ENCODE data around the gene DARS2.
A peak's percentile ranks its signal among the peaks of the same experiment; 100 is the strongest.
"Not testable (repeated sequence)": the region's sequence is repeated elsewhere in the genome, so short reads cannot be mapped to it uniquely, and the experiment has no call there.

The DARS2 gene, protein sequence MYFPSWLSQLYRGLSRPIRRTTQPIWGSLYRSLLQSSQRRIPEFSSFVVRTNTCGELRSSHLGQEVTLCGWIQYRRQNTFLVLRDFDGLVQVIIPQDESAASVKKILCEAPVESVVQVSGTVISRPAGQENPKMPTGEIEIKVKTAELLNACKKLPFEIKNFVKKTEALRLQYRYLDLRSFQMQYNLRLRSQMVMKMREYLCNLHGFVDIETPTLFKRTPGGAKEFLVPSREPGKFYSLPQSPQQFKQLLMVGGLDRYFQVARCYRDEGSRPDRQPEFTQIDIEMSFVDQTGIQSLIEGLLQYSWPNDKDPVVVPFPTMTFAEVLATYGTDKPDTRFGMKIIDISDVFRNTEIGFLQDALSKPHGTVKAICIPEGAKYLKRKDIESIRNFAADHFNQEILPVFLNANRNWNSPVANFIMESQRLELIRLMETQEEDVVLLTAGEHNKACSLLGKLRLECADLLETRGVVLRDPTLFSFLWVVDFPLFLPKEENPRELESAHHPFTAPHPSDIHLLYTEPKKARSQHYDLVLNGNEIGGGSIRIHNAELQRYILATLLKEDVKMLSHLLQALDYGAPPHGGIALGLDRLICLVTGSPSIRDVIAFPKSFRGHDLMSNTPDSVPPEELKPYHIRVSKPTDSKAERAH

DNA sequence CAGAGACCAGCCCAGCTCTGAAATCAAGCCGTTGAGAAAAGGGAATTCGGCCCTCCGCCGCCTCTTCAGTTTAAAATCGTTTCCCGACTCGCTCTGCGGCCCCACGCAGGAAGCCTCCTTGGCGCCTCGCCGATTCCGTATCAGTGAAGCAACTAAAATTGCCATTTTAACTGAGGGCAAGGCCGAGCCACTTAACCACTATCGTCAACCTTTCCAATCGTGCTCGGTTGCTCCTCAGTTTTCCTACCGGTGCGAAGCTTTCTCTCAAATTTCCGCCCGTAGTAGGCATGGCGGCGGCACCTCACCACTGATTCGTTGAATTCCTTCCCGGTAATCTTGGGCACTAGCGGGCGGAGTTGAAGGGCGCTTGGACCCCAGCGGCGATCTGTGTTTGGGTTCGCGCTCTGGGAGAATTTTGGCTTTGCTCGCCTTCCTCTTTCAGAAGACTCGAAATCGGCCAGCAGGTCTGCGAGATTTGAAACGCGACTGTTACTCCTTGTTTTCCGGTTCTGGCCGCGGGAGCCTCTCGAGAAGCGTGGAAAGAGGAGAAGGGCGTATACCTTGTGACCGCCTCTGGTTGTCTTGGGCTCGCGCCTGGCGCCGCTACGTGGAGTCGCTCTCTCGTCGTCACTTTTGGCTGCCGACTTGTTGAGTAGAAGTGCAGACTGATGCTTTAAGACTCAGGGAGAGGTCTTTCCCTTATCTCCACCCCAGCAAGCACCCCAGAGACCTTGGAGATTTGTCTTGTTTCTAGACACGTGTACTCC, at the start of gene DARS2, which contains the start of gene CENPL:
TSS of gene DARS2 (plus strand) at position 359 of the 767 bp plus-strand sequence. CDS start 557 bp downstream, outside the sequence.
TSS of gene CENPL (minus strand) at position 569 of the 767 bp plus-strand sequence. CDS start 13,584 bp downstream, outside the sequence.
- peak; percentile 98 for DNase-seq (ENCODE audit: low spot score)

GRCh38 chr1:173775578-173776226, 48.8 kb upstream of the DARS2 start:
- no peak for DNase-seq (ENCODE audit: low spot score)

DNA sequence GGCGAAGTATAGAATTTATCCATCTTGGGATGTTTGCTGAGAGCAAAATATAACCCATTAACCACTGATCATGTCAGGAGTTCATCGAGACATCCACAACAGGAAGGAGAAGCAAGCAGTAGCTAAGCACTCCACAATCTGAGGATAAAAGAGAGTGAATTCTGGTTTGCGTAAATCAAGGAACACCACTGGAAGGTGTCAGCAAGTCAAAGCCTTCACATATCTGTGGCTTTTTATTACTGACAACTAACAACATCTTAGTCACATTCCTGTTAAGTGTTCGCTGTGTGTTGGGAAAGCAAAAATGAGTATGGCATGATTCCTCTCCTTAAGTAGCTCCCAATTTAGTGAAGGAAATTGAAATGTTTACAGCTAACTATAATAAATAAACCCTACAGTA, 44.5 kb upstream of the DARS2 start:
- DNase-seq (ENCODE audit: low spot score) = no peak

DNA sequence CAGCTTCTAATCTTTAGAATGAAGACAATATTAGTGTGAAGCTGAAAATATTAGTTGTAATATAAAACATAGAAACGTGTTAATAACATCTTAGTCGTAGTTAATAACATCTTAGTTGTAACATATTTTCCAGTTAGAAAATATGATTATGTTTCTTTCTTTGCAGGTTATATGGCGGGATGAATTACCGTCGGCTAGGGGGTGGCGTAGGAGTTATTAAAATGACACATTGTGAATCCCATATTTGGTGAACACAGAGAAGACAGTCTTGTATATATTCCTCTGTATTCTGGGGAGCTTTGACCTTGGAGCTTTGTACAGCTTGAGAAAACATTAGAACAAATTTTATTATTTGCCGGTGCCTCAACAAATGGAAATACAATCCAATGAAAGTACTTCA, 39.5 kb upstream of the DARS2 start:
- DNase-seq (ENCODE audit: low spot score) = no peak

GRCh38 chr1:173789841-173790240, 34.6 kb upstream of the DARS2 start:
- no peak for DNase-seq (ENCODE audit: low spot score)

- no peak for DNase-seq (ENCODE audit: low spot score)
These were observed 26.4 kb upstream of the DARS2 start for GRCh38 chr1:173798078-173798477.

DNA sequence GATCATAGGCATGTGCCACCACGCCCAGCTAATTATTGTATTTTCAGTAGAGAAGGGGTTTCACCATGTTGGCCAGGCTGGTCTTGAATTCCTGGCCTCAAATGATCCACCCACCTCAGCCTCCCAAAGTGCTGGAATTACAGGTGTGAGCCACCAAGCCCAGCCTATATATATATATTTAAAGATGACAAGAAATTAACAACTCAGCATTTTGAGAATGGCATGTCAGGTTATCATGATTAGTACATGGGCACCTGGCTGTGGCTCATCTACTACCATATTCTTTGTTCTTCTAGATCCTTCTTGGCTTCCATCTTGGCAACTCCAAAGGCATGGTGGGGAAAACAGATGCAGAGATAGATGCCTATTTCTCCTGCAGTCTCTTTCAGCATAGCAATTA, 24.5 kb upstream of the DARS2 start:
- DNase-seq (ENCODE audit: low spot score) = not testable (repeated sequence)

DNA sequence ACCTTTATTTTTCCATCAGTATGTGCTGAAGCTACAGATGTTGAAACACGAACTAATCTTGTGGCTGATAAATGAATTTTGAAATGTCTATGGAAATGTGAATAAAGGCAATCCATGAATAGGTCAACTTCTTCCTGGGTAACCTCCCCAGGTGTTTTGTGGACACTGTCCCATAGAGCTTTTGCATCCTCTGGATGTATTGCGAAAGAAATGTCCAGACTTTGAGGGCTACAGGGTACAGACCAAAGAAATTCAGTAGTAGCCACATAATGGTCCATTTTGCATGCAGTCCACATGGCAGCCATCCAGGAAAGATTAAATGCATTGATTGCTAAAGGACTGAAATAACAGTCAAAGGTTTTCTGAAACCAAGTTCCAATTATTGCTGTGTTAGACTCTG, 21.5 kb upstream of the DARS2 start:
- no peak for DNase-seq (ENCODE audit: low spot score)

- DNase-seq (ENCODE audit: low spot score) = not testable (repeated sequence)
These were observed 10.8 kb upstream of the DARS2 start for GRCh38 chr1:173813654-173814053.

- no peak for DNase-seq (ENCODE audit: low spot score)
These were observed 6.0 kb upstream of the DARS2 start for GRCh38 chr1:173818459-173818858.

- no peak for DNase-seq (ENCODE audit: low spot score)
These were observed 2.8 kb upstream of the DARS2 start for GRCh38 chr1:173821680-173822079.

DNA sequence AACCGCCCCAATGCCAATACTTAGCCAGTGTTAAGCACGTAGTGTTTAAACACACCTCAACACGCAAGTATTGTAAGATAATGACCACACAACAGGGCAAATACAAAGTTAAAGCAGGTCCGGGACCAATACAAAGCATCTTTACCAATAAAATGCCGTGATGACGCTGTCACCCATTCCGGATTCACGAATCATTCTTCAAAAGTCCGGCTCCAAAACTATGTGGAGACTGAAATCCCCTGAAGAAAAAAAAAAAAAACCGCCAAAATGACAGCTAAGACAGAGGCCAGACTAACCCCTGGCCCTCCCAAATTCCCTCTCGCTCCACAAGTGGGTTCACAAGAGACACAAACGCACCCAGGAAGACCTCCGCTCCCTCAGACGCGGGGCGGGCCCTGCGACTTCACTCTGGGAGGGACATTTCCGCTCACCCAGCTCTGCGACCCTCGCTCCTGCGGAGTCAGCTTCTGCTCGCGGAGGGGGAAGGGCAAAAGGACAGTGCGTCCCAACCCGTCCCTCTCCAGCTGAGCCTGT, 625 bp upstream of the DARS2 start:
- DNase-seq (ENCODE audit: low spot score) = no peak

GRCh38 chr1:173827611-173828010, 3.1 kb downstream of the DARS2 start:
- no peak for DNase-seq (ENCODE audit: low spot score)

DNA sequence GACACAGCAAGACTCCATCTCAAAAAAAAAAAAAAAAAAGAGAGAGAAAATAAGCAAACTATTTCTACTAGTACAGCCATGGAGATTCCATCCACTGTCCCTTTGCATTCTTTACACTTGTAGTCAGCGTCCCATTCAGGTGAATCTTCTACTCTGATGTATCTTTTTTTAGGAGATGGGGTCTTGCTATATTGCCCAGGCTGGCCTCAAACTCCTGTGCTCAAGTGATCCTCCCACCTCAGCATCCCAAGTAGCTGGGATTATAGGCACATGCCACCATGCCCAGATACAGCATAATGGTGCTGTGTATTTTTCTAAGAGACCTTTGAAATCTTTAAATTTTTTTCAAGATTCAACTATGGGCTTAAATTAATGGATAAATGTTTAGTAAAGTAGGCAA, 8.3 kb downstream of the DARS2 start:
- DNase-seq (ENCODE audit: low spot score) = no peak

DNA sequence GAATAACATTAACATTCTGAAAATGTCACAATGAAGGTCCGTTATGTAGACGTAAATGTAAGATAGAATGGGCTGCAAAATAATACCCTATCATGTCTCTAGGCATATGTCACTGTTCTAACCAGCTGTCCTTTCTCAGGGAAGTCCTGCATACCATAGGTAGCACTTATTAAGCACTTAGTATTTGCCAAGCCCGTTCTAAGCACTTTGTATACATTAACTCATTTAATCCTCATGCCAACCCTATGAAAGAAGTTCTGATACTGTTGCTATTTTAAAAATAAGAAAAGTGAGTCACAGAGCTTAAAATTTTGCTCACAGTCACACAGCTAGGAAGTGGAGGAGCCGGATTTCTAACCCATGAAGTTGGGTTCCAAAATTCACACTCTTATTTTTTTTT, 27.6 kb downstream of the DARS2 start:
- no peak for DNase-seq (ENCODE audit: low spot score)

DNA sequence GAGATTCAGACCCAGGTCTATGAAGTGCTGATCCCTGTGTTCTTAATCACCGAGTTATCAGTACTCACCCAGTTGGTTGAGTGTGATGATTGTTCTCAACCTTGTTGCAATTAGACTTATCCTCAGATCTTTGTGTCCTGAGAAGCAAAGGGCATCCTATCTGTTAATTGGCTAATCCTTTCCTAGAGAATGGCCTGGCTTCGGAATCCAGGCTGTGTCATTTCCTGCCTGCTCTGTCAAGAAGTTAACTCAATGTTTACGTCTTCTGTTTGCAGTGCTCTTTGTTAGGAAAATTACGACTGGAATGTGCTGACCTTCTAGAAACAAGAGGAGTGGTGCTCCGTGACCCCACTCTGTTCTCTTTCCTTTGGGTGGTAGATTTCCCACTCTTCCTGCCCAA, 28.6 kb downstream of the DARS2 start:
- no peak for DNase-seq (ENCODE audit: low spot score)

DNA sequence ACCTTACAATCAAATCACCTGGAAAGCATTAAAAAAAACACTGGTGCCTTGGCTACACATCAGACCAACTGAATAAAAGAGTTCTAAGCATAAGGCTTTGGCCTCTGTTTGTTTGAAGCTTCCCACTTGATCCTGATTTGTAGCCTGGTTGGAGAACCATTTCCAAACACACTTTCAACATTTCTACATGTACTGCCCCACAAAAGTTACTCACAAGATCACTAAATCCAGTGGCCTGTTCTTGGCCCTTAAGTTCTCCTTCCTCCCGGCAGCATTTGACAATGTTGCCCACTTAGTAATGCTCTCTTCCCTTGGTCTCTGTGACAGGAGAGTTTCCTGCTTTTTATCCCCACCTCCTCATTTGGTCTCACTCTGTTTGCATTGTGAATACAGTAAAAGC, 31.5 kb downstream of the DARS2 start:
- DNase-seq (ENCODE audit: low spot score) = no peak

GRCh38 chr1:173856903-173857302, 32.4 kb downstream of the DARS2 start:
- DNase-seq (ENCODE audit: low spot score) = no peak

GRCh38 chr1:173857363-173857917, 33.0 kb downstream of the DARS2 start:
- DNase-seq (ENCODE audit: low spot score) = no peak

DNA sequence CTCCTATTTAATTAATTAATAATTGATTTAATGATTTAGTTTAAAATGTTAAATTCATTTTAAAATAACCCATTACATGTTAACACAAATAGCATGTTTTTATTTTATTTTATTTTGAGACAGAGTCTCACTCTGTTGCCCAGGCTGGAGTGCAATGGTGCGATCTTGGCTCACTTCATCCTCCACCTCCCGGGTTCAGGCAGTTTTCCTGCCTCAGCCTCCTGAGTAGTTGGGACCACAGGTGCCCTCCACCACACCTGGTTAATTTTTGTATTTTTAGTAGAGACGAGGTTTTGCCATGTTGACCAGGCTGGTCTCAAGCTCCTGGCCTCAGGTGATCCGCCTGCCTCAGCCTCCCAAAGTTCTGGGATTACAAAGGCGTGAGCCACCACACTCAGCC, 35.1 kb downstream of the DARS2 start:
- not testable (repeated sequence) for DNase-seq (ENCODE audit: low spot score)

- DNase-seq (ENCODE audit: low spot score) = no peak
These were observed 35.6 kb downstream of the DARS2 start for GRCh38 chr1:173860065-173860464.

DNA sequence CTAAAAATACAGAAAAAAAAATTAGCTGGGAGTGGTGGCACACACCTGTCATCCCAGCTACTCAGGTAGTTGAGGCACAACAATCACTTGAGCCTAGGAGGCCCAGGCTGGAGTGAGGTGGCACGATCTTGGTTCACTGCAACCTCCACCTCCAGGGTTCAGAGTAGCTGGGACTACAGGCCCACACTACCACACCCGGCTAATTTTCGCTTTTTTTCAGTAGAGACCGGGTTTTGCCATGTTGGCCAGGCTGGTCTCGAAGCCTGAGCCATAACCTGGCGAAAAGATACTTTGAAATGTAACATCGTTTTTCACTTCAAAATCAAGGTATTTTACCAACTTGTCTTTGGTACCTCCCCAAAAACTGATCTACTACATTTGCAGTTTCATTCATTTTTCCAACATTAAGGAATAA, 37.3 kb downstream of the DARS2 start:
- no peak for DNase-seq (ENCODE audit: low spot score)

All from SW480 (cell line).